GM12891 (cell line): ENCODE measurements around the gene PER2.

Source experiments
- DNase-seq: peaks from one replicate; pipeline ENCODE4 v3.0.0; 2011; ENCODE audit warnings: low spot score; ENCODE audit not compliant: insufficient read length
- FAIRE-seq: peaks from 2 replicates; lab custom pipeline; 2011; peaks lifted over from hg19 to GRCh38; lab: Jason Lieb, UNC
- PAX5 ChIP-seq: IDR thresholded peaks from 2 replicates; pipeline ENCODE4 v1.6.1; 2011; ENCODE audit warnings: low read length, moderate library complexity, mild to moderate bottlenecking; ENCODE audit not compliant: insufficient read depth, severe bottlenecking
- POLR2A ChIP-seq: IDR thresholded peaks from 2 replicates; pipeline ENCODE4 v1.6.1; 2011; ENCODE audit warnings: low read depth, low read length, control low read depth
- POLR2AphosphoS5 ChIP-seq: IDR thresholded peaks from 2 replicates; pipeline ENCODE4 v1.6.1; 2011; ENCODE audit warnings: low read depth, low read length, control low read depth
- POU2F2 ChIP-seq: IDR thresholded peaks from 2 replicates; pipeline ENCODE4 v1.6.1; 2011; ENCODE audit warnings: low read depth, mild to moderate bottlenecking, control low read depth, low read length, moderate library complexity
- SPI1 ChIP-seq: IDR thresholded peaks from 2 replicates; pipeline ENCODE4 v1.6.1; 2011; ENCODE audit warnings: low read depth, low read length, control low read depth
- TAF1 ChIP-seq: IDR thresholded peaks from 2 replicates; pipeline ENCODE4 v1.6.1; 2011; ENCODE audit warnings: low read depth, low read length, control low read depth

Gene PER2

DNA sequence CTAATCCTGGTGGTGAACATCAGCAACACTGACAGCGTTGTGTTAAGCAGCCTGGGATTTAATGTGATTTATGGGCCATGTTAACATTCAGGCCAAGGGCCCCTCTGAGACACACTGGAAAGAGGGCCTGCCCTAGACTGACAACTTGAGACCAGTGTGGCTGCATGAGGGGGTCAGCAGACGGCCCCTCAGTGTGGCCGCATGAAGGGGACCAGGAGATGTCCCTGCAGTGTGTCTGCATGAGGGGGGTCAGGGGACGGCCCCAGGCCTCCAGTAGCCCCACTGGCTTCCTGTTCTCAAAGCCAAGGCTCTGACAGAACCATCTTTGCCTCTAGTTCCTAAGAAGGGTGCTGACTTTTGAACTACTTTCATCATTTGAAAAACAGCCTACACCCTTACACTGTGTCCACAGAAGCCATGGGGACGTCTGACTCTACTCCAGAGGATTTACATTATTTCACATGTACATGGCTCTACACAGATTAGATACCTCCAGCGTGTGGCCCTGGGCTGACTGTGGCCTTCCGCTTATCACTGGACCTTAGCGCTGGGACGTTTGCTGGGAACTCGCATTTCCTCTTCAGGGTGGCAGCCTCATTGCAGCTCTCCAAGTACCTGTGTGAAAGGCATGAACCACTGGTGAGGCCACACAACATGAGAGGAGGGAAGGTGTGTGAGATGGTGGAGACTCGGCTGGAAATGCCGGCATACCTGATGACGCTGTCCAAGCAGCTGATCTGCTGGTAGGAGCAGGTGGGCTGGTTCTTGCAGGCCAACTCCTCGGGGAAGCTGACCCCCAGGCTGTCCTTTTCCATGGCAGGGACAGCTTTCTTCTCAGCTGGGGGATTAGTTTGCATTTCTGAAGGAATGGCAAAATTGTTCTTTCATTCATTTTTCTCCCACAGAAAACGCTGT lies 30.4 kb downstream of the PER2 start:
- TF ChIP-seq POLR2A (no peak), PAX5 (no peak), POLR2AphosphoS5 (no peak), TAF1 (no peak), POU2F2 (no peak), SPI1 (no peak)
- no peak for FAIRE-seq
- no peak for DNase-seq

DNA sequence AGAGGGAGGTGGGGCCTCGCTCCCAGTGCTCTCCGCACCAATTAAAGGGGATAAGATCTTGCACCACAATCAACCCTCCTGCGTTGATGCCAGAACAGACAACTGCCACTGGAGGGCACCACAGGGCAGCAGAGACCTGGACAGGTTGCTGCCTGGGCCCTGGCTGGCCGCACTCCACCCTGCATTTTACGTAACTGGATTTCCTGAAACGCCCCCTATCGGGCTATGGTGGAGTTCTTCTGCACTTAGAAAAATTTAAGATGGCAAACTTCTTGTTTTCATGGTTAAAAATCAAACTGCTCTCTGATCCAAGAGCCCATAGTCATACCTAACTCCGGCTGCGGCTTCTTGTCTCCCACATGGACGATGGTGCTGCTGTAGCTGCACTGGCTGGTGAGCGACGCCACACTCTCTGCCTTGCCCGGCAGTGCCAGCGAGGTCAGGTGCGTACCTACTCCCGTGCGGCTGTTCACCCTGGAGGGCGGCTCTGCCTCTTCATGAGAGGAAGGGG lies 31.8 kb downstream of the PER2 start:
- peak; percentile 76 for DNase-seq
- TF ChIP-seq POLR2AphosphoS5 = no peak
- no peak for TF ChIP-seq POU2F2
- peak; percentile 54 for FAIRE-seq

DNA sequence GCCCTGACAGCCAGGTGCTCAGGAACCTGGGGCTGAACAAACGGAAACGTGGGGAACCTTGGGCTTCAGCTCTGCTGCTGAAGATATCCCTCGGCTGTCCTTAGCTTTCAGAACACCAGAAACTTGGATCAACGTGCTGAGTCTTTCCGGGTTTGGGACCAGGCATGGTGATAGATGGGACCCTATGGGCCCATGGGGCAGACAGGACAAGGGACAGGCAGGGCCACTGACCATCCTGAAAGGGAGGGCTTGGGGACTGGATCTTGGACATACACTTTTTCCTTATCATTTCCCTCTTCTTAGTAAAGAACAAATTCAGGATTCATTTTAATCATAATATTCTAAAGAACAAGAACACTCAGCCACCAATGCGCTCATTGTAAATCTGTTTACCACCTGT lies 32.3 kb downstream of the PER2 start:
- no peak for FAIRE-seq
- TF ChIP-seq POLR2AphosphoS5 (no peak), POU2F2 (no peak), PAX5 (no peak), TAF1 (no peak), POLR2A (no peak), SPI1 (no peak)
- DNase-seq = no peak

DNA sequence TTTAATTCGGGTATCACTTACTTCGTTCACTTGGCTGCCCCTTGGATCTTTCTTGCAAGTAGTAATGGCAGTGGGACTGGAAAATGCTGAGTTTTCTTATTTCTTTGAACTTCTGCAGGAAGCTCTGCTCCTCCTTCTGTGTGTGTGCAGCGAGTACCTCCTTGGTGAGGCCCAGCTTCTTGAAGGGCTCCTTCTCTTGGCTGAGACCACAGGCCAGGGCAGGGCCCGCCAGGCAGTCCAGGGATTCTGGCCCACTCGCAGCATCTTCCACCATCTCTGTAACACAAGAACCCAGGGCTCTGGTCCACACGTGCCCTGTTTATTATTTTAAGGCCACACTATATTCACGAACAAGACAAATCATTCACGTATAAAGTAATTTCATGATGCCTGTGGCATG lies 32.8 kb downstream of the PER2 start:
- TF ChIP-seq SPI1 (no peak), POLR2A (no peak), POU2F2 (no peak), POLR2AphosphoS5 (no peak), PAX5 (no peak), TAF1 (no peak)
- FAIRE-seq (no peak), DNase-seq (no peak)

DNA sequence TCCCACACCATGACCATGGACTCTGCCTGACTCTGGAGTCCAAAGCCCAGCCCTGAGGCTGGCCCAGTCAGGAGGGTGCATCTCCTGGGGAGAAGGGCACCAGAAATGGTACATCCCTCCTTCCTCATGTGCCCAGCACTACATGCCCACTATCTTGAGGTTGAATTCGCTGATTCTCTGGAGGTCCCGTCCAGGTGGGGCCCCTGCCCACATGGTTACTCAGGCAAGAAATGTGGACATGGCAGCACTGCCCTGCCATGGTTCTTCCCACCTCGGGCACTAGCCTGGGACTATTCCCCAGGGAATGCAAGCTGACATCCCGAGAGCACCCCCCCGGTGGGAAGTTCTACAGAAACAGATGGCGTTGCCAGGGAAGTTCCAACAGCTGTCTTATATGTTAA lies 33.3 kb downstream of the PER2 start:
- no peak for DNase-seq
- no peak for FAIRE-seq
- no peak for TF ChIP-seq SPI1
- TF ChIP-seq TAF1 = no peak
- TF ChIP-seq PAX5 = no peak
- TF ChIP-seq POLR2A = no peak

DNA sequence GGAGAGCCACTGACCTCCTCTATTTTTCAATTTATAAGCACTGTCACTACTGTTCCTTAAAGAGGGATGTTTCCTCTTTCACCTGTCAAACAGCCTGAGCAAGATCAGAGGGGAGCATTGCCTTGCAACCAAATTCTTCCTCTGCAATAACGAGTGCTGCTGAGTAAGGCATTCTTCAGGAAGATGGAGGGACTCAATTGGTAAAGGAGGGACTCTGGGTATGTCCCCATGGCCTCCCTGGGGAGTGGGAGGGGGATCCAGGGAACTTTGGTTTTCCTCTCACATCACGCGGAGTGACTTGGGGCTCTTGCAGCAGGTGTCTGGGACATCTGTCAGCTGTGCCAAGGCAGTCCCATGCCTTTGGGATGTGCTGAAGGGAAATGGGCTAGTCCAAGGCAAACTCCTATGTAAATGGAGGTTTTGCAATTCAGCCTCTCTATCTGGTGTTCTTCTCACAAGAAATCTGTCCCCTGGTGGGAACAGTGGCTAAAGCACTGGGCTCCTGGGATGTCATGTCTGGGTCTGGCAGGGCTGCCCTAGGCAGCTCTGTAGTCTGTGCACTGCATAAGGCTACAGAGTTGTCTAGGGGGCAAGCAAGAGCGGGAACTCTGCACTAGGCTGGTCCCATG lies 34.2 kb downstream of the PER2 start:
- TF ChIP-seq PAX5 (no peak), POU2F2 (no peak), TAF1 (no peak), POLR2A (no peak), SPI1 (no peak), POLR2AphosphoS5 (no peak)
- DNase-seq = no peak

DNA sequence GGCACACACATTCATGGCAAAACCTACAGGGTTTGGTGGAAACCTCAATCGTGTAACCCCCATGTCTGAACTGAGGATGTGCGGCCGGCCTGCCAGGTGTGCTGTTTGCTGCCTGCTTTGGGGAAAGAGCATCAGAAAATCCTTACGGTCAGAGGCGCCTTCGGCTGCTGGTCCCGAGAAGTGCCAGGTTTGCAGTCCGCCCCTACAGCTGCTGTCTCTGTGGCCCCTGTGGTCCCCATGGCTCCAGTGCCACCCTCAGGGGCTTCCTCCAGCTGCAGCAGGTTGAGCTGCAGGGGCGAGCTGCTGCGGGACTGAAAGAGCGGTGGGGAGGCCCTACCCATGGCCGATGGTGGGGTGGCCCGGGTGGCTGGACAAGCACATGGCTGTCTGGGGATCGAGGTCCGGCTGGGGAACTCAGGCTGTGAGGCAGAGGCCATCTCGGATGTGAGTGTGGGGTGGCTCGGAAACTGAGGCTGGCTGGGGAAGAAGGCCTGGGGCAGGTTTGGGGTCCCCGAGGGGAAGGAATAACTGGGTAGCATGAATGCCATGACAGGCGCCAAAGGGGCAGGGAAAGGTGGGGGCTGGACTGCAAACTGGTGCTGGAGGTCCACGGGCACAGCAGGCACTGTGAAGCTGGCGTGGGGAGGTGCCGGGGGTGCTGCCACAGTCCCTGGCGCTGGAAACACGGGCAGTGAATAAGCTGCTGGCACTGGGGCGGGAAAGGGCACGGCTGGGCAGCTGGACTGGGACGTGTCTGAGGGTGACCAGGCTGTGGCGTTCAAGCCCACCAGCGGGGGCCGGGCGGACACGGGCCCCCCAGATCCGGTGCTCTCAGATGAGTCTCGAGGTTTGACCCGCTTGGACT lies 35.4 kb downstream of the PER2 start:
- TF ChIP-seq POLR2A (no peak), SPI1 (no peak), PAX5 (no peak), TAF1 (no peak), POU2F2 (no peak), POLR2AphosphoS5 (no peak)
- FAIRE-seq = no peak
- no peak for DNase-seq

More for the DNA sequence above, 34.2 kb downstream of the PER2 start:
- FAIRE-seq = no peak

DNA sequence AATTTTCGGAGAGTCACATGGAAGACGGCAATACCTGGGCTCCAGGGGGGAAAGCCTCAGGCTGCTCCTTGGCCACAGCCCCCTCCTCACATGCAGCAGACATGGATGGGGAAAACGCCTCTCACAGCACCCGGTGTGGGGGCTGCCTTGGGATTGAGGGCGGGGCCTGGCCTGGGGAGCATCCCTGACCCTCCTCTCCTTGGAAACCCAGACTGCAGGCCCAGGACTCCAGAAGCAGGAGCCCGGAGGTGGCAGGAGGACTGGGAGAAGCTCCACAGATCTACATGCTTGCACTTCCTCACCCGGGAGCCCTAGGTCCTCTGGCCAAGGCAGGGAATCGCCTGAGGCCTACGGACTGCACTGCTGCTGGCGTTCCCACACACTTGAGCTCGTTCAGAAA lies 36.4 kb downstream of the PER2 start:
- no peak for DNase-seq
- no peak for FAIRE-seq
- TF ChIP-seq TAF1 = no peak
- TF ChIP-seq POLR2A = no peak
- TF ChIP-seq POLR2AphosphoS5 = no peak
- TF ChIP-seq PAX5 = no peak
- no peak for TF ChIP-seq SPI1
- TF ChIP-seq POU2F2 = no peak

DNA sequence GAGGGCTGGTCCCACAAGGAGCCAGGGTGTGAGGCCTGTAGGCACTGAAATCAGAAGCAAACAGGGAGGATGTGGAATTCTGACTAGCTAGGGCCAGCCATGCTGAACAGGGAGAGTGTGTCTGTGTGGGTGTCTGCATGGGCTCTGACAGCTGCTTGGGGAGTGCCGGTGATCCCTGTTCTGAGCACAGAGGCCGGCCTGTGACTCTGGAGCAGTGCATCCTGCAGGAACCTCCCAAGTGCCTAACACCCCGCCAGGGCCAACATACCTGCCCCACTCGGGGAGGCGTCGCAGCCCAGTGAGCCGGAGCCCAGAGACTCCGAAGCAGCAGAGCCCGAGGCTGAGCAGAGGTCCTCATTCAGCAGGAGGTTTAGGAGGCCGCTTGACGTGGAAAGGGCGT lies 37.1 kb downstream of the PER2 start:
- FAIRE-seq (no peak), DNase-seq (no peak)
- TF ChIP-seq SPI1 (no peak), POLR2AphosphoS5 (no peak), POLR2A (no peak), PAX5 (no peak), POU2F2 (no peak), TAF1 (no peak)
